ENCODE results near the gene CALN1. TPM values are rescaled to one million over a fixed set of nuclear protein-coding genes. Genes with fewer than 3 reads are reported as not detected.

The CALN1 gene
- polyA plus RNA-seq, 3 donors = under 0.01 TPM; not detected in 2

DNA sequence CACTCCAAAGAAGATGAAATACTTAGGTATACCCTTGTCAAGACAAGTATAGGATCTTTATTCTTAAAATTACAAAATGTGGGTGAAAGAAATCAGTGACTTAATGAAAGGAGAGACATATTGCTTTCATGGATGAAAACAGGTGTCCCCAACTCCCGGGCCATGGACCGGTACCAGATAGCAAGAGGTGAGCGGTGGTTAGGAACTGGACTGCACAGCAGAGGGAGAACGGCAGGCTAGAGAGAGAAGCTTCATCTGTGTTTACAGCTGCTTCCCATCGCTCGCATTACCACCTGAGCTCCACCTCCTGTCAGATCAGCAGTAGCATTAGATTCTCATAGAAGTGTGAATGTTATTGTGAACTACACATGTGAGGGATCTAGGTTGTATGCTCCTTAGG, 408.9 kb downstream of the CALN1 start:
- peaks cover 0 to 2% (median 0%) of the 10 kb centered on the region in 3 donors for H3K27me3 Mint-ChIP-seq (ENCODE audit: low read depth in 3 of 3)
- intact Hi-C loops (cut with micrococcal nuclease) = no loop called here
- no peaks in the 10 kb centered on the region for H3K27me3 ChIP-seq (ENCODE audit: control insufficient read depth in 2 of 2, insufficient read depth in 2 of 2, low read length in 2 of 2)
- WGBS (ENCODE audit: insufficient coverage) = 91% methylated on average over 4 of the region's 6 CpGs
- no peaks in the 10 kb centered on the region for H3K36me3 ChIP-seq (replicated peaks in 1 of 2; ENCODE audit: control insufficient read depth in 1 of 2, insufficient read depth in 2 of 2, low read length in 2 of 2)
- TF ChIP-seq, protein P1, sequence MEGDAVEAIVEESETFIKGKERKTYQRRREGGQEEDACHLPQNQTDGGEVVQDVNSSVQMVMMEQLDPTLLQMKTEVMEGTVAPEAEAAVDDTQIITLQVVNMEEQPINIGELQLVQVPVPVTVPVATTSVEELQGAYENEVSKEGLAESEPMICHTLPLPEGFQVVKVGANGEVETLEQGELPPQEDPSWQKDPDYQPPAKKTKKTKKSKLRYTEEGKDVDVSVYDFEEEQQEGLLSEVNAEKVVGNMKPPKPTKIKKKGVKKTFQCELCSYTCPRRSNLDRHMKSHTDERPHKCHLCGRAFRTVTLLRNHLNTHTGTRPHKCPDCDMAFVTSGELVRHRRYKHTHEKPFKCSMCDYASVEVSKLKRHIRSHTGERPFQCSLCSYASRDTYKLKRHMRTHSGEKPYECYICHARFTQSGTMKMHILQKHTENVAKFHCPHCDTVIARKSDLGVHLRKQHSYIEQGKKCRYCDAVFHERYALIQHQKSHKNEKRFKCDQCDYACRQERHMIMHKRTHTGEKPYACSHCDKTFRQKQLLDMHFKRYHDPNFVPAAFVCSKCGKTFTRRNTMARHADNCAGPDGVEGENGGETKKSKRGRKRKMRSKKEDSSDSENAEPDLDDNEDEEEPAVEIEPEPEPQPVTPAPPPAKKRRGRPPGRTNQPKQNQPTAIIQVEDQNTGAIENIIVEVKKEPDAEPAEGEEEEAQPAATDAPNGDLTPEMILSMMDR (IDR thresholded peaks at IDR 0.05) = no peak
- H3K4me1 ChIP-seq (ENCODE audit: control insufficient read depth in 1 of 2, insufficient read depth in 2 of 2, low read length in 2 of 2) = no peaks in the 10 kb centered on the region
- H3K9me3 ChIP-seq (replicated peaks in 1 of 2; ENCODE audit: control insufficient read depth in 1 of 2, insufficient read depth in 1 of 2, low read length in 2 of 2) = no peaks in the 10 kb centered on the region
- H3K4me3 ChIP-seq (replicated peaks in 1 of 3; ENCODE audit: low read depth in 2 of 3, low read length in 3 of 3) = no peak overlapping the region
- no peak overlapping the region for H3K4me3 Mint-ChIP-seq
- H3K79me2 ChIP-seq (ENCODE audit: insufficient read depth, low read length) = no peaks in the 10 kb centered on the region
- no peak overlapping the region for H3K27ac ChIP-seq (ENCODE audit: low read depth in 1 of 2, low read length in 2 of 2)
- no peaks in the 10 kb centered on the region for H3K4me1 Mint-ChIP-seq
- no peaks in the 10 kb centered on the region for H4K20me1 ChIP-seq (ENCODE audit: insufficient read depth, low read length)
- H3K27ac Mint-ChIP-seq = no peak overlapping the region
- no peaks in the 10 kb centered on the region for H3K36me3 Mint-ChIP-seq
- no peak overlapping the region for H3K9ac ChIP-seq (ENCODE audit: insufficient read depth, low read length, poor library complexity, severe bottlenecking)
- DNase-seq = no peak
- peaks cover 0 to 9% (median 3%) of the 10 kb centered on the region in 7 donors for H3K9me3 Mint-ChIP-seq
- H3K4me2 ChIP-seq (replicated peaks; ENCODE audit: extremely low read depth, low read length, poor library complexity, severe bottlenecking) = no peak overlapping the region
- H2AFZ ChIP-seq (ENCODE audit: insufficient read depth, low read depth, low read length, poor library complexity, severe bottlenecking) = no peak overlapping the region

DNA sequence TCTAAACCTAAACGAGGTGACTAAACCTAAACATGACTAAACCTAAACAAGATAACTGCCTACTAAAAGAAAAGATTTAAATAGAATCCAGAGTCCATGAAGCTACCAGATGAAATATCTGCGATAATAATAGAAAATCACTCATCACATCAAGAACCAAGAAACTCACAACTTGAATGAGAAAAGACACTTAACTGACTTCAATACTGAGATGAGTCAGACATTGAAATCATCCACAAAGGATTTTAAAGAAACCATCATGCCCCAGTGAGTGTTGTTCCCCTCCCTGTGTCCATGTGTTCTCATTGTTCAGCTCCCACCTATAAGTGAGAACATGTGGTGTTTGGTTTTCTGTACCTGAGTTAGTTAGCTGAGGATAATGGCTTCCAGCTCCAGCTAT, 416.0 kb downstream of the CALN1 start:
- H2AFZ ChIP-seq (ENCODE audit: insufficient read depth, low read depth, low read length, poor library complexity, severe bottlenecking) = no peak overlapping the region
- no peak overlapping the region for H3K27ac ChIP-seq (ENCODE audit: low read depth in 1 of 2, low read length in 2 of 2)
- H3K36me3 Mint-ChIP-seq = no peaks in the 10 kb centered on the region
- no peaks in the 10 kb centered on the region for H3K27me3 ChIP-seq (ENCODE audit: control insufficient read depth in 2 of 2, insufficient read depth in 2 of 2, low read length in 2 of 2)
- H3K9me3 ChIP-seq (replicated peaks in 1 of 2; ENCODE audit: control insufficient read depth in 1 of 2, insufficient read depth in 1 of 2, low read length in 2 of 2) = no peaks in the 10 kb centered on the region
- H3K4me1 Mint-ChIP-seq = no peaks in the 10 kb centered on the region
- H3K9ac ChIP-seq (ENCODE audit: insufficient read depth, low read length, poor library complexity, severe bottlenecking) = no peak overlapping the region
- no peak overlapping the region for H3K27ac Mint-ChIP-seq
- H3K4me3 Mint-ChIP-seq = no peak overlapping the region
- peaks cover 0 to 12% (median 3%) of the 10 kb centered on the region in 7 donors for H3K9me3 Mint-ChIP-seq
- TF ChIP-seq, protein P1 (IDR thresholded peaks at IDR 0.05) = no peak
- no peaks in the 10 kb centered on the region for H3K4me1 ChIP-seq (ENCODE audit: control insufficient read depth in 1 of 2, insufficient read depth in 2 of 2, low read length in 2 of 2)
- peaks cover 0 to 1% (median 0%) of the 10 kb centered on the region in 3 donors for H3K27me3 Mint-ChIP-seq (ENCODE audit: low read depth in 3 of 3)
- intact Hi-C loops (cut with micrococcal nuclease) = no loop called here
- 88% methylated on average over 1 of the region's 2 CpGs for WGBS (ENCODE audit: insufficient coverage)
- H3K79me2 ChIP-seq (ENCODE audit: insufficient read depth, low read length) = no peaks in the 10 kb centered on the region
- no peak overlapping the region for H3K4me2 ChIP-seq (replicated peaks; ENCODE audit: extremely low read depth, low read length, poor library complexity, severe bottlenecking)
- H3K36me3 ChIP-seq (replicated peaks in 1 of 2; ENCODE audit: control insufficient read depth in 1 of 2, insufficient read depth in 2 of 2, low read length in 2 of 2) = no peaks in the 10 kb centered on the region
- no peak overlapping the region for H3K4me3 ChIP-seq (replicated peaks in 1 of 3; ENCODE audit: low read depth in 2 of 3, low read length in 3 of 3)
- no peak for DNase-seq
- H4K20me1 ChIP-seq (ENCODE audit: insufficient read depth, low read length) = no peaks in the 10 kb centered on the region

Measured in CD14-positive monocyte (primary cell).